Naive thymus-derived CD8-positive, alpha-beta T cell (primary cell): ENCODE results near the gene COL5A1. TPM values are rescaled to one million over a fixed set of nuclear protein-coding genes. Genes with fewer than 3 reads are reported as not detected.

Source experiments
- ATAC-seq, 2 donors: fragments of 150-1000 bp; cut with Tn5 transposase in 1 of 2; sonication (Bioruptor Pico), chemical (Tn5 transposase) in 1 of 2; 1 replicate in 1 of 2; 2 replicates in 1 of 2; pipeline ENCODE4 v1.10.0; 2021; ENCODE audit warnings: mild to moderate bottlenecking in 2 of 2, moderate library complexity in 2 of 2
- POLR2A ChIA-PET: fragments of 350-600 bp; sonication (Branson Sonifier 250); formaldehyde crosslinking; loops from one replicate; lab custom pipeline; 2021; ENCODE audit warnings: antibody characterized with exemption; lab: Charles Lee
- DNase-seq, 10 donors: peaks; one replicate each; pipeline versions ENCODE4 v3.0.0 to v3.0.0-alpha.2; 2020 to 2022
- H3K27ac Mint-ChIP-seq, 10 donors: one replicate each; pipeline ENCODE4 v1.8.0; 2020 to 2022; ENCODE audit warnings: mild to moderate bottlenecking in 10 of 10, mixed read lengths in 10 of 10, moderate library complexity in 4 of 10, inconsistent platforms in 1 of 10
- H3K27me3 Mint-ChIP-seq, 5 donors: one replicate each; pipeline ENCODE4 v1.8.0; 2021 to 2022; ENCODE audit warnings: mixed read lengths in 5 of 5
- H3K36me3 Mint-ChIP-seq, 3 donors: one replicate each; pipeline ENCODE4 v1.8.0; 2020 to 2022; ENCODE audit warnings: mixed read lengths in 3 of 3, mild to moderate bottlenecking in 2 of 3, inconsistent platforms in 1 of 3
- H3K4me1 Mint-ChIP-seq, 4 donors: one replicate each; pipeline ENCODE4 v1.8.0; 2021 to 2022; ENCODE audit warnings: mixed read lengths in 4 of 4
- H3K4me3 Mint-ChIP-seq, 10 donors: one replicate each; pipeline ENCODE4 v1.8.0; 2020 to 2022; ENCODE audit warnings: mild to moderate bottlenecking in 10 of 10, mixed read lengths in 10 of 10, moderate library complexity in 6 of 10, inconsistent platforms in 1 of 10
- H3K9me3 Mint-ChIP-seq, 9 donors: one replicate each; pipeline ENCODE4 v1.8.0; 2020 to 2022; ENCODE audit warnings: mixed read lengths in 9 of 9, mild to moderate bottlenecking in 3 of 9, inconsistent platforms in 1 of 9, moderate library complexity in 1 of 9
- polyA plus RNA-seq, 3 donors: library from polyadenylated mRNA; unstranded; fragments of 300-500 nt; fragmentation: Illumina TruSeq; gene quantifications; one replicate each; pipeline ENCODE4 v1.2.3, GENCODE V29; 2021
- total RNA-seq, 8 experiments: library from RNA in 2 of 8; stranded (reverse) in 2 of 8; gene quantifications; one replicate each; pipeline ENCODE4 v1.2.3 and lab custom pipeline; 2021 to 2026

COL5A1 gene
- total and polyA plus RNA-seq, 5 experiments from 2014 or later, result 0.26 TPM; not detected in 4

GRCh38 chr9:134742822-134743535, 101.4 kb downstream of the COL5A1 start:
- no peak for DNase-seq
- no peak overlapping the region for H3K4me3 Mint-ChIP-seq

GRCh38 chr9:134743853-134744252, 102.2 kb downstream of the COL5A1 start:
- no peak overlapping the region for H3K27ac Mint-ChIP-seq
- H3K9me3 Mint-ChIP-seq, result no peaks in the 10 kb centered on the region
- ATAC-seq (no peak), DNase-seq (no peak)
- H3K27me3 Mint-ChIP-seq, result peaks cover 0 to 13% (median 7%) of the 10 kb centered on the region in 5 donors
- H3K4me1 Mint-ChIP-seq, result peaks cover 0 to 5% (median 0%) of the 10 kb centered on the region in 4 donors
- no peaks in the 10 kb centered on the region for H3K36me3 Mint-ChIP-seq
- H3K4me3 Mint-ChIP-seq, result no peak overlapping the region
- POLR2A ChIA-PET, result interaction anchor here (0.5 kb wide), 1 partner anchor 497 kb away, joined by 4 read pairs; no protein-coding TSS in a partner anchor

More at GRCh38 chr9:134742822-134743535, 101.4 kb downstream of the COL5A1 start:
- ATAC-seq, result no peak
- no peak overlapping the region for H3K27ac Mint-ChIP-seq
- POLR2A ChIA-PET, result no interaction called here
- no peaks in the 10 kb centered on the region for H3K9me3 Mint-ChIP-seq
- peaks cover 0 to 13% (median 7%) of the 10 kb centered on the region in 5 donors for H3K27me3 Mint-ChIP-seq
- H3K36me3 Mint-ChIP-seq, result no peaks in the 10 kb centered on the region
- peaks cover 0 to 6% (median 0%) of the 10 kb centered on the region in 4 donors for H3K4me1 Mint-ChIP-seq

- H3K4me1 Mint-ChIP-seq, result no peaks in the 10 kb centered on the region
- H3K4me3 Mint-ChIP-seq, result no peak overlapping the region
- H3K27me3 Mint-ChIP-seq, result peaks cover 0 to 6% (median 3%) of the 10 kb centered on the region in 5 donors
- H3K27ac Mint-ChIP-seq, result no peak overlapping the region
- no peaks in the 10 kb centered on the region for H3K36me3 Mint-ChIP-seq
- ATAC-seq, result no peak
- no peaks in the 10 kb centered on the region for H3K9me3 Mint-ChIP-seq
- peak in 1 of 10 donors; percentile 35 for DNase-seq
- POLR2A ChIA-PET, result interaction anchor here (0.5 kb wide), 1 partner anchor 498 kb away, joined by 4 read pairs; no protein-coding TSS in a partner anchor
These were observed 103.0 kb downstream of the COL5A1 start for GRCh38 chr9:134744385-134745295.

- H3K4me1 Mint-ChIP-seq, result no peaks in the 10 kb centered on the region
- H3K27ac Mint-ChIP-seq, result no peak overlapping the region
- H3K4me3 Mint-ChIP-seq, result no peak overlapping the region
- no peaks in the 10 kb centered on the region for H3K9me3 Mint-ChIP-seq
- H3K27me3 Mint-ChIP-seq, result no peaks in the 10 kb centered on the region
- no peak for DNase-seq
- POLR2A ChIA-PET, result no interaction called here
- H3K36me3 Mint-ChIP-seq, result no peaks in the 10 kb centered on the region
- ATAC-seq, result no peak
These were observed 106.4 kb downstream of the COL5A1 start for GRCh38 chr9:134747951-134748489.

- H3K4me1 Mint-ChIP-seq, result no peaks in the 10 kb centered on the region
- H3K4me3 Mint-ChIP-seq, result no peak overlapping the region
- no peaks in the 10 kb centered on the region for H3K27me3 Mint-ChIP-seq
- H3K9me3 Mint-ChIP-seq, result no peaks in the 10 kb centered on the region
- no peak overlapping the region for H3K27ac Mint-ChIP-seq
- no peaks in the 10 kb centered on the region for H3K36me3 Mint-ChIP-seq
- POLR2A ChIA-PET, result no interaction called here
- ATAC-seq (no peak), DNase-seq (no peak)
These were observed 107.0 kb downstream of the COL5A1 start for GRCh38 chr9:134748591-134748990.

GRCh38 chr9:134750450-134751155, 109.0 kb downstream of the COL5A1 start:
- Mint-ChIP-seq H3K4me3 (no peak overlapping the region), H3K9me3 (no peaks in the 10 kb centered on the region), H3K27me3 (no peaks in the 10 kb centered on the region), H3K4me1 (no peaks in the 10 kb centered on the region), H3K27ac (no peak overlapping the region), H3K36me3 (no peaks in the 10 kb centered on the region)
- DNase-seq (peak in 1 of 10 donors; percentile 58), ATAC-seq (no peak)
- POLR2A ChIA-PET, result no interaction called here

- Mint-ChIP-seq H3K9me3 (no peaks in the 10 kb centered on the region), H3K36me3 (no peaks in the 10 kb centered on the region), H3K4me1 (no peaks in the 10 kb centered on the region), H3K27ac (no peak overlapping the region), H3K4me3 (no peak overlapping the region), H3K27me3 (peaks cover 0 to 3% (median 0%) of the 10 kb centered on the region in 5 donors)
- POLR2A ChIA-PET, result no interaction called here
- DNase-seq (no peak), ATAC-seq (no peak)
These were observed 110.0 kb downstream of the COL5A1 start for GRCh38 chr9:134751622-134752021.

GRCh38 chr9:134752471-134753168, 111.0 kb downstream of the COL5A1 start:
- POLR2A ChIA-PET, result no interaction called here
- DNase-seq (no peak), ATAC-seq (no peak)
- H3K4me1 Mint-ChIP-seq, result no peaks in the 10 kb centered on the region
- no peak overlapping the region for H3K27ac Mint-ChIP-seq
- H3K36me3 Mint-ChIP-seq, result no peaks in the 10 kb centered on the region
- no peak overlapping the region for H3K4me3 Mint-ChIP-seq
- no peaks in the 10 kb centered on the region for H3K9me3 Mint-ChIP-seq
- H3K27me3 Mint-ChIP-seq, result peaks cover 0 to 3% (median 0%) of the 10 kb centered on the region in 5 donors

GRCh38 chr9:134753191-134753590, 111.6 kb downstream of the COL5A1 start:
- DNase-seq (no peak), ATAC-seq (no peak)
- Mint-ChIP-seq H3K4me3 (no peak overlapping the region), H3K27me3 (peaks cover 0 to 3% (median 0%) of the 10 kb centered on the region in 5 donors), H3K9me3 (no peaks in the 10 kb centered on the region), H3K36me3 (no peaks in the 10 kb centered on the region), H3K4me1 (no peaks in the 10 kb centered on the region), H3K27ac (no peak overlapping the region)
- POLR2A ChIA-PET, result no interaction called here

- Mint-ChIP-seq H3K9me3 (no peaks in the 10 kb centered on the region), H3K4me1 (peaks cover 0 to 2% (median 0%) of the 10 kb centered on the region in 4 donors), H3K27ac (no peak overlapping the region), H3K36me3 (no peaks in the 10 kb centered on the region), H3K4me3 (no peak overlapping the region), H3K27me3 (peaks cover 0 to 3% (median 0%) of the 10 kb centered on the region in 5 donors)
- ATAC-seq, result no peak
- no peak for DNase-seq
- POLR2A ChIA-PET, result no interaction called here
These were observed 113.8 kb downstream of the COL5A1 start for GRCh38 chr9:134755221-134755907.

- ATAC-seq (no peak), DNase-seq (no peak)
- H3K9me3 Mint-ChIP-seq, result no peaks in the 10 kb centered on the region
- no peak overlapping the region for H3K4me3 Mint-ChIP-seq
- H3K27ac Mint-ChIP-seq, result no peak overlapping the region
- H3K36me3 Mint-ChIP-seq, result no peaks in the 10 kb centered on the region
- POLR2A ChIA-PET, result no interaction called here
- peaks cover 0 to 3% (median 0%) of the 10 kb centered on the region in 5 donors for H3K27me3 Mint-ChIP-seq
- peaks cover 0 to 2% (median 1%) of the 10 kb centered on the region in 4 donors for H3K4me1 Mint-ChIP-seq
These were observed 114.5 kb downstream of the COL5A1 start for GRCh38 chr9:134756098-134756497.
